Germinal center (tissue), 1 donor: ENCODE results near the gene PSEN2.
A peak's percentile ranks its signal among the peaks of the same experiment; 100 is the strongest.

Source experiments
- DNase-seq: peaks from one replicate; pipeline ENCODE4 v3.0.0; 2012; ENCODE audit warnings: mixed read lengths, low spot score

The PSEN2 gene

DNA sequence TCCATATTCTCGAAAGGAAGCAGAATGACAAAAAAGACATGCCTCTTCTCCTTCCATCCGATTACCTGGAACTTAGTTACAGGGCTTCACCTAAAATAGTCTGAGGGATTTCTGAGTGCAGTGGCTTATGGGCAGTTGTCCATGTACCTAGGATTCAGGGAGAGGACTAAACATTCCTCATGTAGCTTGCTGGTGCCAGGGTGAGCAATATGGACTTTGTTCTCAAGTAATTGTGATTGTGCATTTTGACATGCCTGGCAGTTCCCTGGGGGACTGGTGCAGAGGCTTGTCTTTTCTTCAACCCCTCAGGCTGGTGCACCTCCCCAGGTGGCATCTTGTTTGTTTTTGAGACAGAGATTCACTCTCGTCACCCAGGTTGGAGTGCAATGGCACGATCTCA is 6.1 kb upstream of the PSEN2 start:
- DNase-seq, result no peak

DNA sequence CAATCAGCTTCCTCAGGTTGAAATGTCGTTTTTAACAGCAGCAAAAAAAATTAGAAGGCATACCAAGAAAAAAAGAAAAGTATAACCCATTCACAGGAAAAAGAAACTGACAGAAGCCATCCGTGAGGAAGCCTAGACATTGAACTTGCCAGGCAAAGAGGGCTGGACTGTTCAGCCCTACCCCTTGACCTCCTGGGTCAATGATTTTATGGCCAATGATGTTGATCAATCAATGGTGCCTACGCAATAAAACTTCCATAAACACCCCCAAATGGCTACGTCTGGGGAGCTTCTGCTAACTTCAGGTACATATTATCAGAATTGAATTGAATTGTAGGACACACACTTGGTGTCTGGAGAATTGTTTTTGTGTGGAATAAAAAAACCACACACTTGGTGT is 4.8 kb upstream of the PSEN2 start:
- no peak for DNase-seq

DNA sequence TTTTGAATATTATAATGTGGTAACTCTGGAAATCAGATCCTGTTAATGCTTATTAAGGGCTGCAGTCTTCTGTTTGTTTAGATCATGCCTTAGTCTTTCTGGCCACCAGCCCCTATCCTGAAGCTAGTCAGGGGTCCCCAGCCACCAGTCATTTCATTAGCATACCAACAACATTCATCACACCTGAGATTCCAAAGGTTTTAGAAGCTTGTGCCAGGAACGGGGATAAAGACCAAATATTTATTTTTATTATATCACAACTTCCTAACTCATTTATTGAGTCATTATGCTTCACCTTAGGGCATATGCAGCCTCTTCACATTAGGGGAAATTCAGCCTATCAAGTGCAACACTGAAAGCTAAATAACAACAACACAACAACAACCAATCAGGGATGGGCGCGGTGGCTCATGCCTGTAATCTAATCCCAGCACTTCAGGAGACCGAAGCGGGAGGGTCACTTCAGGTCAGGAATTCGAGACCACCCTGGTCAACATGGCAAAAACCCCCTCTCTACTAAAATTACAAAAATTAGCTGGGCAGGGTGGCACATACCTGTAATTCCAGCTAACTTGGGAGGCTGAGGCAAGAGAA is 2.9 kb upstream of the PSEN2 start:
- DNase-seq, result no peak

DNA sequence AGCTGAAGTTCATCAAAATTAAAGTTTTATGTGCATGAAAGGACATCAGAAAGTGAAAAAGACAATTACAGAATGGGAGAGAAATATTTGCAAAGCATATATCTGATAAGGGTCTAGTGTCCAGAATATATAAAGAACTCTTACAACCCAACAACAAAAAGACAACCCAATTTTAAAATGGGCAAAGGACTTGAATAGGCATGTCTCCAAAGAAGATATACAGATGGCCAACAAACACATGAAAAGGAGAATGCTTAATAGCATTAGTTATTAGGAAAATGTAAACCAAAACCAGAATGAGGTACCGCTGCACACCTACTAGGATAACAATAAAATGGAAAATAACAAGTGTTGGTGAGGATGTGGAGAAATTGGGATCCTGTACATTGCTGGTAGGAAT is 1.7 kb upstream of the PSEN2 start:
- DNase-seq, result no peak

DNA sequence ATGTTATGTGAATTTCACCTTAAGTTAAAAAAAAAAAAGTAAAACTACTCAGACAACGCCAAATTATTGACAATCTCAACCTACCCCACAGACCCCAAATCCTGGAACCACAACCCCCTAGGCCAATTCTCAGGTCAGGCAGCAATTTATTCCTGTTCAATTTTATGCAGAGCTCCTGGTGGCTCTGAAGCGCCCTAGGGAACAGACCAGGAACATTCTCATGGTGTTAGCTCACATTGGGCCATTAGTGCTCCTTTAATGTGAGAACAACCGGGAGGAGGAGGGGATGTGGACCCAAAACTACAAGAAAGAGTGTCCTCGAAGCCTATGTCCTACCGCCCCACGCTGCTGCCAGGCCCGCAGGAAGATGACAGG is 403 bp upstream of the PSEN2 start:
- DNase-seq, result no peak

DNA sequence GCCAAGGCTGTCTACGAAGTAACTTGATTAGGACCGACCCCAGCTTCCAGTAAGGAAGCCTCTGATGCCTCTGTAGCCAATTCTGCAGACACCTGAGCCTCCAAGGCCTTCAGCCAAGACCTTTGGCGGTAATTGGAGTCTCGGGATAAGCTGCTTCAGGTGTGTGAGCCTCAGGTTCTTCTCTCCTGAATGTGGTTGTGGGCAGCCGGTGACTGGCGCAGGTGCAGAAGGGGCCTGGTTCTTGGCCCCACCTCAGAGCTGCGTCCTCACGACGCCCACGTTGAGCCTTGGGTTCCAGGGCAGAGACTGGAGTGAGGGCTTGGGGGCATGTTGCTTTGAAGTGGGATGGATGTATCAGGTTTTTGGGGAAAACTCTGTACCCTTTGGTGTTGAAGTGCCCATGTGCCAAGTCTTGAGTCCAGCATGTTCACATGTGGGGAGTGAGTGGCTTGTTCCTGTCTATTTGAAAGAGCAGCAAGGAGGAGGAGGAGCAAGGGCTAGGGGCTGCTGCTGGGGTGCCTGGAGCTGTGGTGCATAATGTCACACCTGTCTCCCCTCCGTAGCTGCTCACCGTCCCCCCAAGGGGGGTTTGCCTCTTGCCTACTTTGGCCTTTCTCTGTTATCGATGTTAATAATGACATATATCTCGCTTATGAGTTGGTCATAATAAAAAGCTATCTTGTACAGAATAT is 1.4 kb downstream of the PSEN2 start:
- DNase-seq, result no peak

DNA sequence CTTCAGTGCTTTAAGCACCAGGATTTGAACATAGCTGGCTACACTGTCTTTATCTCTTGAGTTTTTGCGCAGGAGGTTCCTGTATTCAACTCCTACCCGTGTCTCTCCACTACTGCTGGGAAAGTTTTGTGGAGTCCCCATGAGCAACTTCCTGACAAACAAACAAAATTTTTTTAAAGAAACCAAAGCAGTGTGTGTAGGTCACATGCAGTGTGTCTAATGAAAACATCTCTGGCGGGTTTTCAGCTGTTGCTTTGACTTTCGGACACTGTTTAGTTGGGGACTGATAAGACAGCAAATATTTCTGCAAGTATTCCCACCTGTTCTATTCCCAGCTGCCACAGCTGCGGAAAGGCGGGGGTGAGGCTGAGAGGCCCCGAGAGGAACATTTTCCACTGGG is 2.0 kb downstream of the PSEN2 start:
- DNase-seq, result no peak

DNA sequence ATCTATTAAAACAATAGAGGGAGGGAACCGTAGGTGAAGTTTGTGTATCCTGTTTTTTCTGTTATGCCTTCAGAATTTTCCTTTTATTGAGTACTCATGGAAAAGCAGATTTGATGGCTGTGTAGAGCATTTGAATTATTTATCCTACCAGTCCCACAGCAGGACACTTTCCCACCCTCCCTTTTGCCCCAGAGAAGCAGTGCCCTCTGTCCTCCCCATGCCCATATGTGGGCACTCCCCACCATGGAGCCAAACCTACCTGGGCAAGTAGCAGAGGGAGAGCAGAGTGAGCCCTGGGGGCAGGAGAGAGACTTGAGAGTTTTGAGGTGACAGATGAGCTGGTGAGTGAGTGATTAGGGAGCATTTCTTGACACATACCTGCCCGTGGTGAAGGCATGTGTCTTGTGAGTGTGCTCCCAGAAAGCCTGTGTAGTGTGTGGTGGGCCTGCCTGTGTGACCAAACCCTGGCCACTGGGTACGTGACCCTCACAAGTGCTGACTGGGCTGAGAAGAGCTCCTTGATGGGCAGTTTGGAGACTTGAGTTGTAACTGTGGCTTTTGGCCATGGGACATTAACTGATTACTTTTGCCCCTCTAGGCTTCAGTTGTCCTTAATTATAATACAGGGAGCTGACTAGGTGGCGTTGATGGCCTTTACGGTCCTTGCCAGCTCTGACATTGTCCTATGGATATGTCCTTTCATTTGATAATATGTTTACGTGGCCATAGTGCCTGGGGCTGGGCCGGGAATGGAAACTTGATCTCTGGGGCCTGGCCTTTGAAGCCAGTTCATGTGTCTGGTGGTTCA is 3.6 kb downstream of the PSEN2 start:
- no peak for DNase-seq

DNA sequence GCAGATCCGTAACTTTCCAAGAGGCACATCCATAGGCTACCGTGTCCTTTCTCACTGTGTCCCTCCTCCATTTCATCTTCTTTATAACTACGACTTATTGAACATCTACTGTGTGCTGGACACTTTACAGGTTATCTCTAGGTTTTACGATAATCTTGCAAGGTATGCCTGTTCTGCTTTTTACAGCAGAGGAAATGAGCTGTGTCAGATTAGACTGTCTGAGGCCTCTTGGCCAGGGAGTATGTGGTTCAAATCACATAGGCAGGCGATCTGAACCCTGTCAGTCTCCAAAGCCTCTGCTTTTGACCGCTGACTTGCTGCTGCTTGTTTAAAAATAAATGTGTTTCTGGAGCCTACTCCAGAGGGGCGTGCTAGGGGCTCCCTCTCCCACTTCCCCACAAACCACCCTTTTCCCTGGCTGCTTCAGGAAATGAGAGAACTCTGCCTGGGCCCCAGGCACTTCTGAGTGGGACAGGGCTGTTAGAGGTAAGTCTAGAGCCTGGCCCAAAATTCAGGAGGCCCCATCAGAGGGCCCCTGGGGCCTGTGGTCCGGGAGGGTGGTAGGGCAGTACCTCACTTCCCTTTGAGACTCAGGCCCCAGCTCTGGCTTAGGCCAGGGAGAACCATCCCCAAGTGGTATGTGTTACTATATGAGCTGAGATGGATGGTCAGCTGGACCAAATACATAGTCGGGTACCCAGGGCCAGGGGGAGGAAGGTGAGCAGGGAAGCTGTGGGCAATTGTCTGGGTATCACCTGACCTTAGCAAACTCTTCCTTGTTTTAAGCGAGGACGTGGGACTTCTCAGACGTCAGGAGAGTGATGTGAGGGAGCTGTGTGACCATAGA is 4.4 kb downstream of the PSEN2 start:
- no peak for DNase-seq

DNA sequence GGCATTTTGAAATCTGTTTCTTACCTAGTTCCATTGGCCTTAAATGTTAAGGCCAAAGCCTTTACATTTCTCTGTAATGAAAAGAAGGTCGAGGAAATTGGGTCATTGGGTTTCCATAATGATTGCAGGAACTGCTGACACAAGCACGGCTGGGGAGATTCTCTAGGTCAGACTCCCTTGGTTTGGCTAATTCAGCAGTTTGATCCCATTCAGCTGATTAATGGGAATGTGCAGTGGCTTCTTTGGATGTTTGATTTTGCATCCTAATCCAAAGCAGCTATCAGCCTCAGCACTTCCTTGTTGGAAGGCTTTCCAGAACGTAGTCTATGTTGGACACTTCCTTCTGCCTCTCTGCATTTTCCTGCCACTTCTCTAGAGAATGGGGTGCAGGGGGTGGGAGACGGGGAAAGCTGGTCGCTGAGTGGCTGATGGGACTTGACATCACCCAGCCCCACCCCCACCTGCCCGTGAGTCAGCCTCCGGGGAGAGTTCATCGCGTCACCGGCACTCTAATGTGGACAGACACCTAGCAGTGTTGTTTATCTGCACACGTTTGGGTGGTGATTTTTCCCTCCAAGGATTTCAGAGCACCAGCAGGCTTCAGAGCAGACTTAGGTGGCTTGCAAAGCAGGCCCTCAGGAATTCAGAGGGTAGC is 5.4 kb downstream of the PSEN2 start:
- DNase-seq, result no peak

DNA sequence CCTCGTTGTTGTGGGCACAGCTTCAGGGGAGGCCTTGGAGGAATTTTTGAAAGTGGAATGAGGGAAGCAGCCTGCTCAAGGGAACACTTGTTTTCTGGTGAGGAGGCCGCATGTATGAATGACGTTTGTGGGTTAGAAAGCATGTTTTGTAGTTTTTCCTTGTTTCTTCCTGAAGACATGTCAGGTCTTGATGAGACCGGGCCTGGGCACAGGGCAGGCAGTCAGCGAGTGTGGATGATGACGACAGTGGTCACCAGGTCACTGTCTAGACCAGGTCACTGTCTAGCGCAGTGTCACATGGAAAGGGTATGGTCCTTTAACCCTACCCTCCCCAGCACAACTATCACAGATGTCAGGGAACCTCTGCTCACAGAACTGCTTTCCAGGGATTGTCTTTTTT is 7.3 kb downstream of the PSEN2 start:
- DNase-seq, result no peak

DNA sequence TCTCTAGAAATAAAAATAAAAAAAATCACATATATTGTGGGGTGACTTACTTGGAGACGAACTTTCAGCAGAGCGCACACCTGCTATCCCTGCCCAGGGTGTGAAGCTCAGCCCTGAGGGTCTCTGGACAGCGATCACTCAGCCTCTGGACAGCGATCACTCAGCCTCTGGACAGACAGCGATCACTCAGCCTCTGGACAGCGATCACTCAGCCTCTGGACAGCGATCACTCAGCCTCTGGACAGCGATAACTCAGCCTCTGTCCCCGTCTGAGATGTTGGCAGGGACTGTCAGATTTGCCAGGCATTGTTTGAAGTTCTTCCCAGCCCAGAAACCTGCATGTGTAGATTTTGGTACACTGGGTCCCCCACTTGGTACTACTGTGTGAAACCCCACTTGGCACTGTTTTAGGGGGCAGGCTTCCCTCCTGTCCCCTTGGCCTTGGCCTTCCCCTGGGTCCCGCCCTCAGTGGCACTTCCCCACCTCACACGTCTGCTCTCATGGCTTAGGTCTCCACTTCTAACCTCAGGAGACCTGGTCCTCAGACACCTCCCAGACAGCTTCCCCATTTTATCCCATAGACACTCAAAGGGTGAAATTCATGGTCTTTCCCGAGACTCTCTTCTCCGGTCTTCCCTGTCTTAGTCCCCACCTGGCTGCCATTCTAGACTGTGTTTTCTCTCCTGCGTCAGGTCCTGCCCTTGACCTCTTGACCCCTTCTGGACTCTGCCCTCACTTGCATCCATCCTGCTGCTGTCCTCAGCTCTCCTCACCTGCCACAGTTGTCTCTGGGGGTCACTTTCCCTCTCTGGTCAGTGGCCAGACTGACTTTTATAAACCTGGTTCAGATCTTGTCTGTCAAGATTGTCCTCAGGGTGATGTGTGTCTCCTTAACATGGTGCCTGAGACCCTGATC is 10.2 kb downstream of the PSEN2 start:
- no peak for DNase-seq

DNA sequence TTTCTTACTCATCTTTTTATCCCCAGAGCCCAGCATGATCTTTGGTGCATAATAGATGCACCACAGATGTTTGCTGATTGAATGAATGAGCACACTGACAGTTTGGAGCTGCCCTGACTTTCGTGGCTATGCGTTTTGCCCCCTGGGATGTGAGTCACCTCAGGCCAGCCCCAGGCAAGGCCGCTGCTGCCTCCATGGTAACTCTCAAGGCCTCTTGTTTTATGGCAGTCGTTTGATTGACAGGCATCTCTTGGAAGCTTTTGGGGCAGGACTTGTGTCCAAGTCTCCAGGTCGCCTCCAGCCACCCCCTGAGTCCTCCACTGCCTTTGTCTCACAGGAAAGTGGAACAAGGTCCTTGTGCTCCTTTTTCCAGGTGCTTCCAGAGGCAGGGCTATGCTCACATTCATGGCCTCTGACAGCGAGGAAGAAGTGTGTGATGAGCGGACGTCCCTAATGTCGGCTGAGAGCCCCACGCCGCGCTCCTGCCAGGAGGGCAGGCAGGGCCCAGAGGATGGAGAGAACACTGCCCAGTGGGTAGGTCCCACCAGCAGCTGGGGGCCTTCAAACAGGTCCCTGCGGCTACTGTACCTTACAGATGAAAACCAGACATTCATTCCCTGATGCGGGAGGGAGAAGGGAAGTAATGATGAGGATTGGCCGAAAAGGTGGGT is 11.2 kb downstream of the PSEN2 start:
- DNase-seq, result no peak

DNA sequence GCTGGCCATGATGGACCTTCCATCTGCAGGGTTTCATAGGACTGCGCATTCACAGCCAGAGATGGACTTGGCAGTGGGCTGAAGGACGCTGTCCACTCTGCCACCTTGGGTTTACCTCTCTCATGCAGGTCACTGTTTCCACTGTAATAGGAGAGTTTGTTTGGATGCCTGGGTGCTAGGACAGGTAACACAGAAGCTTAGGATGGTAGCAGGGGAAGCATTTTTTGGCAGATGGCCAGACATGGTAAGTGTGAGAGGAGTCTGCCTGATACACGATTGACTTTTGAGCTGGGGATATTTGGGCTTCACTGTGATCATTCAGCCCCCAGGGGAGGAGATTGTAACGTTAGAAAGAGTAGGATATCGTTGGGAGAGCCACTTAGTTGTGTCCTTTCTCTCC is 11.8 kb downstream of the PSEN2 start:
- no peak for DNase-seq

DNA sequence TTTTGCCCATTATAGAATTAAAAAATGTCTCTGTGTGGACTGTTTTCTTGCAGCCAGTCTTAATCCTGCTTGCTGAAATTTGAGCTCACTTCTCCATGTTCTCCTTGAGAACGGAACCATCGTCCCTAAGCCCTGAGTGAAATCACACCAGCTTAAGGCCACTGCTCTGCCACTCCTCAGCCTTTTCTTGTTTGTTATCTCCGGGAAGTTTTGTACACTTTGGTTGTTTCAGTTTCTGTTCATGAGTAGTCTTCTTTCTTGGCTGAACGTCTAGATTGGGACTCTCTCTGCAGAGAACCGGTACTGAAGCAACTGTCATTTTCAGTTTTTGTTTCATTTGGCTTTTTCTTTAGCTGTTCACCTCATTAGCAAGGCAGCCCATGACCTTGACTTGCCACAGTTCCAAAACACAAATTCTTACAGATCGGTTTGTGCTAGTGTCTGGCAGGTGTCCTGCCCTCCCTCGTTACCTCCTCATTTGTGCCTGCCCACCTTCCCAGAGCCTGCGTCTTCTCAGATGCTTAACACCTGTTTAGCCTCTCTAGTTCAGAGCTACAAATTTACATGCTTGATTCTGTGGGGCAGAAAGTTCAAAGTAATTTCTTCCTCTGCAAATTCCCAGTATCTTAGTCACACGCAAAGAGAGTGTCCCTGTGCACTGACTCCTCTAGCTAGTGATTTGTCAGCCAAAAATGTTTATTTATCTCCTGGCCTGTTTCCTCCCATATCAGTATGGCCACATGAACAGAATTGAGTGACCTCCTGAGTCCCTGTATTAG is 12.4 kb downstream of the PSEN2 start:
- peak; percentile 70 for DNase-seq

DNA sequence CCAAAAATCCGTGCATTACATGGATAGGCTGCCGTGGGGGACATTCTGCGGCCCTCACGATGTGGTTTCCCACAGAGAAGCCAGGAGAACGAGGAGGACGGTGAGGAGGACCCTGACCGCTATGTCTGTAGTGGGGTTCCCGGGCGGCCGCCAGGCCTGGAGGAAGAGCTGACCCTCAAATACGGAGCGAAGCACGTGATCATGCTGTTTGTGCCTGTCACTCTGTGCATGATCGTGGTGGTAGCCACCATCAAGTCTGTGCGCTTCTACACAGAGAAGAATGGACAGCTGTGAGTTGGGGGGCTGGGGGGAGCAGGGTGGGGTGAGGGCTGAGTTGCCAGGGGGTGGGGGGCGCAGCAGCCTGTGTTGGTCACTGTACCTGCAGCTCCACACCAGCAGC is 13.2 kb downstream of the PSEN2 start:
- DNase-seq, result no peak

DNA sequence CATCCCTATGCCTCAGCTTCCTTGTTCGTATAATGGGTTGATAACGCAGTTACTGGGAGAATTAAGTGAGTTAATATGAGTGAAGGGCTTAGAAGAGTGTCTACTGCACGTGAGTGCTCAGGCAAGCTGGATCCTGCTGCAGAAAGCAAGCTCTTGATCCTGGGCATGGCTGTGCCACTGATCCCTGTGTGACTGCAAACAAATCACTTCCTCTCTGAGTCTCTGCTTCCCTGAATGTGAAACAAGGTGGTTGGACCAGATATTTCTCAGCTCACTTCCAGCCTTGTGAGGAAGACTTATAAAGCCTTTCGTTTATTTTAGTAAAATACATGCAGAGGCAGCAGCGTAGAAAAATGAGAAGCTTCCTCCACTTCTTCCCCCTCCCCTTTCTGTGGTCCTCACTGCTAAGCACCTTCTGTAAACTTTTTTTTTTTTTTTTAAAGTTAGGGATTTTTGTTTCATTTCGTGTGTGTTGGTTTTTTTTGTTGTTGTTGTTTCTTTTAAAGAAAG is 13.8 kb downstream of the PSEN2 start:
- no peak for DNase-seq

DNA sequence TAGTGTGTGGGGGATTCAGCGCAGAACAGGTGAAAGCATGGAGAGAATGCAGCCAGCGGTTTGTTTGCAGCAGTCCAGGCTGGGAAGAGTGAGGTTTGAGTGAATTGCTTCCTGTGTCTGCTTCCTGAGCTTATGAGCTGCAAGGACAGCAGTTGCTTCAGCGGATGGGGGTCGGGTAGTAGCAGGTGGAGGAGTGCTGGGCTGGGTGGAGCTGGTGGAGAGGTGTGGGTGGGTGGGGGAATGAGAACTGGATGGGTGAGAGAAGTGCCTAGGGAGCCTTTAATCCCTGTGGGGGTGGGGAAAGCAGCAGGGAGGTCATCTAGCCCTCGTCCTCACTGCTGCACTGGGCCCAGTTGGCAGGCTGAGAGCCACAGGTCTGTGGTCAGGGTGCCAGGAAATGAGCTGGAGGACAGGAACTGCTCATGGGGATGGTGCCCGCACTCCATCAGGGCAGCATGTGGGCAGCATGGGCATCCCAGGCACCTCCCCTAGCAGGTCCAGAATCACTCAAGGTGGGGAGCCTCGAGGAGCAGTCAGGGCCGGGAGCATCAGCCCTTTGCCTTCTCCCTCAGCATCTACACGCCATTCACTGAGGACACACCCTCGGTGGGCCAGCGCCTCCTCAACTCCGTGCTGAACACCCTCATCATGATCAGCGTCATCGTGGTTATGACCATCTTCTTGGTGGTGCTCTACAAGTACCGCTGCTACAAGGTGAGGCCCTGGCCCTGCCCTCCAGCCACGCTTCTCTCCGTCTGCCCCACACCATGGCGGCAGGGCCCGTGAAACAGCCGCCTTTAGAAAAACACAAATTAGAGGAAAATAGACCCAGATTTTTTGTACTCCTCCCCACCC is 14.8 kb downstream of the PSEN2 start:
- DNase-seq, result no peak
